ENCODE measurements around the gene PTGS1.
A peak's percentile ranks its signal among the peaks of the same experiment; 100 is the strongest.

Gene PTGS1

DNA sequence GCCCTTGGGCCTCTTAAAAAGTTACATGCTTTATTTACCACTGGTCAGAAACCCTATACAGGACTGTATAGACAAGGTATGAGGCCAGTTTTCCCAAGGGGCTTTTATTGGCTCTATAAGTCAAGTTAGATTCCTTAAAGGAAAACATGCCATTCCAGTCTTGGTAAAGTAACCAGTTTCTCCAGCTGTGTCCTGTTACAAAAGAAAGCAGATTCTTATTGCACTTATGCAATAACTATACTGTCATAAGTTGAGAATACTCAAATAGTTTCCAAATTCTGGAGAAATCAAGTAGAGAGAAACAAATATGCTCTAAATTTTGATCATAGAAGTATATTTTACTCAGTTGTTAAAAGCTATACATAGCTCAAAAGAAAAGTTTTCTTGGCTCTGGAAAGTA, 47.2 kb downstream of the PTGS1 start:
- Histone ChIP-seq H3K36me3 (ENCODE audit: control insufficient read depth in 2 of 2, insufficient read depth in 1 of 2, low read length in 2 of 2) (no peaks in the 10 kb centered on the region), H3K4me3 (ENCODE audit: low read depth, low read length) (no peak overlapping the region), H3K4me1 (ENCODE audit: control insufficient read depth, insufficient read depth, low read length) (no peaks in the 10 kb centered on the region), H3K9me3 (ENCODE audit: control insufficient read depth, insufficient read depth, low read depth, low read length) (no peaks in the 10 kb centered on the region), H3K27ac (ENCODE audit: extremely low read depth, low read depth, low read length) (no peak overlapping the region)
- TF ChIP-seq ZNF37A (tag by site-specific recombination; IDR thresholded peaks at IDR 0.05) (no peak), ZNF416 (tag by site-specific recombination; IDR thresholded peaks at IDR 0.05) (no peak), SALL2 (tag by site-specific recombination; IDR thresholded peaks at IDR 0.05; ENCODE audit: borderline replicate concordance) (no peak), ZNF514 (tag by site-specific recombination; IDR thresholded peaks at IDR 0.05) (no peak)
- CTCF ChIA-PET: no interaction called here
- POLR2A ChIA-PET: no interaction called here

DNA sequence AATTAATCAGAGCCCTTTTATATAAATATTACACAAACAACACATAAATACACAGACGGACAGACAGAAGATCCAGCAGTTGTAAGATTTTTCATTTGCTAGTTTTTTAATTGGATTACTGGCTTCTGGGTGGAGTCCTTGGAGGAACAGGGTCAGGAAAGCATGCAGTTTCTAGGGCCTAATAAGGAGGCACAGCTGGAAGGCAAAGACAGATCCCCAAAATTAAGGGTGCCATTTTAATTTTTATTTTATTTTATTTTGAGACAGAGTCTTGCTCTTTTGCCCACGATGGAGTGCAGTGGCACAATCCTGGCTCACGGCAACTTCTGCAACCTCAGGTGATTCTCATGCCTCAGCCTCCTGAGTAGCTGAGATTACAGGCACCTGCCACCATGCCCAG, 49.5 kb downstream of the PTGS1 start:
- CTCF ChIA-PET: no interaction called here
- H3K36me3 ChIP-seq (ENCODE audit: control insufficient read depth in 2 of 2, insufficient read depth in 1 of 2, low read length in 2 of 2): no peaks in the 10 kb centered on the region
- TF ChIP-seq SETDB1 (IDR thresholded peaks at IDR 0.05; ENCODE audit: insufficient read length, low read length) (peak; percentile 86), ZNF48 (tag by site-specific recombination; IDR thresholded peaks at IDR 0.05) (no peak), GLIS2 (tag by site-specific recombination; IDR thresholded peaks at IDR 0.05) (no peak), ZNF529 (tag by site-specific recombination; IDR thresholded peaks at IDR 0.05; ENCODE audit: insufficient replicate concordance) (no peak)
- H3K27ac ChIP-seq (ENCODE audit: extremely low read depth, low read depth, low read length): no peak overlapping the region
- POLR2A ChIA-PET: no interaction called here
- no peaks in the 10 kb centered on the region for H3K4me1 ChIP-seq (ENCODE audit: control insufficient read depth, insufficient read depth, low read length)
- H3K4me3 ChIP-seq (ENCODE audit: low read depth, low read length): no peak overlapping the region
- no peaks in the 10 kb centered on the region for H3K9me3 ChIP-seq (ENCODE audit: control insufficient read depth, insufficient read depth, low read depth, low read length)

DNA sequence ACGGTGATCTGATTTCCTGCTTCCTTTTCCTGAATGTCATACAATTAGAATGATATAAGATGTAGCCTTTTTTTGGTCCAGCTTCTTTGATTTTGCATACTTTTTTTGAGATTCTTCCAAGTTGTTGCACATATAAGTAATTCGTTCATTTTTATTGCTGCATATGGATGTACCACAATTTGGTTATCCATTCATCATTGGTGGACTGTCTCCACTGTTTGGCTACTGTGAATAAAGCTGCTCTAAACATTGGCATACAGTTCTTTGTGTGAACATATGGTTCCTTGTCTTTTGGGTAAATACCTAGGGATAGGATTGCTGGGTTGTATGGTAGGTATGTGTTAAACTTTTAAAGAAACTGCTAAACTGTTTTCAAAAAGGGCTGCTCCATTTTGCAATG, 54.3 kb downstream of the PTGS1 start:
- H3K27ac ChIP-seq (ENCODE audit: extremely low read depth, low read depth, low read length): no peak overlapping the region
- CTCF ChIA-PET: interaction anchor here (0.6 kb wide), 1 partner anchor 78 kb away, joined by 3 read pairs; no protein-coding TSS in a partner anchor
- TF ChIP-seq OSR2 (tag by site-specific recombination; IDR thresholded peaks at IDR 0.05) (no peak), ZNF324 (tag by site-specific recombination; IDR thresholded peaks at IDR 0.05) (no peak), ZNF341 (tag by site-specific recombination; IDR thresholded peaks at IDR 0.05; ENCODE audit: low read depth) (no peak), ZNF571 (tag by site-specific recombination; IDR thresholded peaks at IDR 0.05) (no peak), ZNF664 (tag by site-specific recombination; IDR thresholded peaks at IDR 0.05) (no peak), ZNF473 (tag by site-specific recombination; IDR thresholded peaks at IDR 0.05) (no peak), ZNF558 (tag by site-specific recombination; IDR thresholded peaks at IDR 0.05) (no peak), ZNF174 (tag by site-specific recombination; IDR thresholded peaks at IDR 0.05) (no peak), ZNF610 (tag by site-specific recombination; IDR thresholded peaks at IDR 0.05; ENCODE audit: borderline replicate concordance) (no peak), SETDB1 (IDR thresholded peaks at IDR 0.05; ENCODE audit: insufficient read length, low read length) (no peak)
- no peaks in the 10 kb centered on the region for H3K4me1 ChIP-seq (ENCODE audit: control insufficient read depth, insufficient read depth, low read length)
- H3K36me3 ChIP-seq (ENCODE audit: control insufficient read depth in 2 of 2, insufficient read depth in 1 of 2, low read length in 2 of 2): no peaks in the 10 kb centered on the region
- H3K9me3 ChIP-seq (ENCODE audit: control insufficient read depth, insufficient read depth, low read depth, low read length): no peaks in the 10 kb centered on the region
- H3K4me3 ChIP-seq (ENCODE audit: low read depth, low read length): no peak overlapping the region
- POLR2A ChIA-PET: no interaction called here

DNA sequence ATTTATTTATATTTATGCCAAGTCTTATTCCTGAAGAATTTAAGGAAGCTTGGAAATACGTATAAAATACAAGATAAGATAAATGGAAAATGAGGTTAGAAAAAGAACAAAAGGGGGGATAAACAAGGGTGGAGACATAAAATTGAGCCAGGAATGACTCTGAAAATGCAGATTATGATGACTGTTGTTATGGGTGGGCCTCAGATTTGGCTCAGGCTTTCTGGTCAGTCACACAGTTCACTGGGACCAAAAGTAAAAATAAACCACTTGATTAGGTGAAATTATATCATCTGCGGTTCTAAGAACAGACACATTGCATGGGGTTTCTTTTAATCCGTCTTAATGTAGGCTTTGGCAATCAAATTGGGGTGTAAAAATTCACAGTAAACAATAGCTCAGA, 55.9 kb downstream of the PTGS1 start:
- Histone ChIP-seq H3K27ac (ENCODE audit: extremely low read depth, low read depth, low read length) (no peak overlapping the region), H3K36me3 (ENCODE audit: control insufficient read depth in 2 of 2, insufficient read depth in 1 of 2, low read length in 2 of 2) (no peaks in the 10 kb centered on the region), H3K4me3 (ENCODE audit: low read depth, low read length) (no peak overlapping the region), H3K4me1 (ENCODE audit: control insufficient read depth, insufficient read depth, low read length) (no peaks in the 10 kb centered on the region), H3K9me3 (ENCODE audit: control insufficient read depth, insufficient read depth, low read depth, low read length) (no peaks in the 10 kb centered on the region)
- POLR2A ChIA-PET: no interaction called here
- CTCF ChIA-PET: interaction anchor here (0.6 to 0.9 kb wide), 2 partner anchors 76 to 257 kb away, joined by 3 to 5 read pairs; no protein-coding TSS in a partner anchor
- TF ChIP-seq ZNF677 (tag by site-specific recombination; IDR thresholded peaks at IDR 0.05): no peak
- TF ChIP-seq, protein P1, sequence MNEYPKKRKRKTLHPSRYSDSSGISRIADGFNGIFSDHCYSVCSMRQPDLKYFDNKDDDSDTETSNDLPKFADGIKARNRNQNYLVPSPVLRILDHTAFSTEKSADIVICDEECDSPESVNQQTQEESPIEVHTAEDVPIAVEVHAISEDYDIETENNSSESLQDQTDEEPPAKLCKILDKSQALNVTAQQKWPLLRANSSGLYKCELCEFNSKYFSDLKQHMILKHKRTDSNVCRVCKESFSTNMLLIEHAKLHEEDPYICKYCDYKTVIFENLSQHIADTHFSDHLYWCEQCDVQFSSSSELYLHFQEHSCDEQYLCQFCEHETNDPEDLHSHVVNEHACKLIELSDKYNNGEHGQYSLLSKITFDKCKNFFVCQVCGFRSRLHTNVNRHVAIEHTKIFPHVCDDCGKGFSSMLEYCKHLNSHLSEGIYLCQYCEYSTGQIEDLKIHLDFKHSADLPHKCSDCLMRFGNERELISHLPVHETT (tag by site-specific recombination; IDR thresholded peaks at IDR 0.05): no peak
- TF ChIP-seq ZNF174 (tag by site-specific recombination; IDR thresholded peaks at IDR 0.05): no peak
- TF ChIP-seq FEZF1 (tag by site-specific recombination; IDR thresholded peaks at IDR 0.05): no peak
- TF ChIP-seq, protein P2, sequence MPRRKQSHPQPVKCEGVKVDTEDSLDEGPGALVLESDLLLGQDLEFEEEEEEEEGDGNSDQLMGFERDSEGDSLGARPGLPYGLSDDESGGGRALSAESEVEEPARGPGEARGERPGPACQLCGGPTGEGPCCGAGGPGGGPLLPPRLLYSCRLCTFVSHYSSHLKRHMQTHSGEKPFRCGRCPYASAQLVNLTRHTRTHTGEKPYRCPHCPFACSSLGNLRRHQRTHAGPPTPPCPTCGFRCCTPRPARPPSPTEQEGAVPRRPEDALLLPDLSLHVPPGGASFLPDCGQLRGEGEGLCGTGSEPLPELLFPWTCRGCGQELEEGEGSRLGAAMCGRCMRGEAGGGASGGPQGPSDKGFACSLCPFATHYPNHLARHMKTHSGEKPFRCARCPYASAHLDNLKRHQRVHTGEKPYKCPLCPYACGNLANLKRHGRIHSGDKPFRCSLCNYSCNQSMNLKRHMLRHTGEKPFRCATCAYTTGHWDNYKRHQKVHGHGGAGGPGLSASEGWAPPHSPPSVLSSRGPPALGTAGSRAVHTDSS (tag by site-specific recombination; IDR thresholded peaks at IDR 0.05): no peak
- TF ChIP-seq, protein P3, sequence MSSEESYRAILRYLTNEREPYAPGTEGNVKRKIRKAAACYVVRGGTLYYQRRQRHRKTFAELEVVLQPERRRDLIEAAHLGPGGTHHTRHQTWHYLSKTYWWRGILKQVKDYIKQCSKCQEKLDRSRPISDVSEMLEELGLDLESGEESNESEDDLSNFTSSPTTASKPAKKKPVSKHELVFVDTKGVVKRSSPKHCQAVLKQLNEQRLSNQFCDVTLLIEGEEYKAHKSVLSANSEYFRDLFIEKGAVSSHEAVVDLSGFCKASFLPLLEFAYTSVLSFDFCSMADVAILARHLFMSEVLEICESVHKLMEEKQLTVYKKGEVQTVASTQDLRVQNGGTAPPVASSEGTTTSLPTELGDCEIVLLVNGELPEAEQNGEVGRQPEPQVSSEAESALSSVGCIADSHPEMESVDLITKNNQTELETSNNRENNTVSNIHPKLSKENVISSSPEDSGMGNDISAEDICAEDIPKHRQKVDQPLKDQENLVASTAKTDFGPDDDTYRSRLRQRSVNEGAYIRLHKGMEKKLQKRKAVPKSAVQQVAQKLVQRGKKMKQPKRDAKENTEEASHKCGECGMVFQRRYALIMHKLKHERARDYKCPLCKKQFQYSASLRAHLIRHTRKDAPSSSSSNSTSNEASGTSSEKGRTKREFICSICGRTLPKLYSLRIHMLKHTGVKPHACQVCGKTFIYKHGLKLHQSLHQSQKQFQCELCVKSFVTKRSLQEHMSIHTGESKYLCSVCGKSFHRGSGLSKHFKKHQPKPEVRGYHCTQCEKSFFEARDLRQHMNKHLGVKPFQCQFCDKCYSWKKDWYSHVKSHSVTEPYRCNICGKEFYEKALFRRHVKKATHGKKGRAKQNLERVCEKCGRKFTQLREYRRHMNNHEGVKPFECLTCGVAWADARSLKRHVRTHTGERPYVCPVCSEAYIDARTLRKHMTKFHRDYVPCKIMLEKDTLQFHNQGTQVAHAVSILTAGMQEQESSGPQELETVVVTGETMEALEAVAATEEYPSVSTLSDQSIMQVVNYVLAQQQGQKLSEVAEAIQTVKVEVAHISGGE (tag by site-specific recombination; conservative IDR thresholded peaks at IDR 0.05; ENCODE audit: low read depth): no peak
- TF ChIP-seq ZNF366 (tag by site-specific recombination; conservative IDR thresholded peaks at IDR 0.05): no peak
- TF ChIP-seq ZNF654 (tag by site-specific recombination; IDR thresholded peaks at IDR 0.05; ENCODE audit: low read depth): no peak
- no peak for TF ChIP-seq IKZF3 (tag by site-specific recombination; IDR thresholded peaks at IDR 0.05)
